Fibroblast of lung (primary cell): ENCODE data around the gene FBXO8. TPM values are rescaled to one million over a fixed set of nuclear protein-coding genes. Genes with fewer than 3 reads are reported as not detected.
A peak's percentile ranks its signal among the peaks of the same experiment; 100 is the strongest.

Experiments used
- DNase-seq, 2 donors: peaks; one replicate each; pipeline versions ENCODE4 v3.0.0 to v3.0.0-alpha.2; 2010; ENCODE audit warnings: low read depth in 2 of 2
- H2AFZ ChIP-seq: 2 replicates; pipeline ENCODE4 v1.5.1; 2012; ENCODE audit warnings: low read length, control low read depth, inconsistent platforms
- H3K27ac ChIP-seq: 2 replicates; pipeline ENCODE4 v1.5.1; 2011; ENCODE audit warnings: low read length, control low read depth; ENCODE audit not compliant: insufficient read depth
- H3K27me3 ChIP-seq: 2 replicates; pipeline ENCODE4 v1.5.1; 2011; ENCODE audit warnings: mild to moderate bottlenecking, low read length; ENCODE audit not compliant: control insufficient read depth, insufficient read depth
- H3K36me3 ChIP-seq: 2 replicates; pipeline ENCODE4 v1.5.1; 2011; ENCODE audit warnings: low read length; ENCODE audit not compliant: control insufficient read depth, insufficient read depth
- H3K4me1 ChIP-seq: 2 replicates; pipeline ENCODE4 v1.5.1; 2011; ENCODE audit warnings: low read length; ENCODE audit not compliant: control insufficient read depth, insufficient read depth; ENCODE audit errors: extremely low read depth
- H3K4me2 ChIP-seq: 2 replicates; pipeline ENCODE4 v1.5.1; 2011; ENCODE audit warnings: low read length, control low read depth; ENCODE audit not compliant: insufficient read depth; ENCODE audit errors: extremely low read depth
- H3K4me3 ChIP-seq, 4 experiments: fragments of 200-600 bp in 1 of 4; sonication (generic) in 1 of 4; replicated peaks in 1 of 4; 2 replicates each; pipeline ENCODE4 v1.5.1; 2011 to 2016; ENCODE audit warnings: low read length in 4 of 4, low read depth in 3 of 4, mild to moderate bottlenecking in 3 of 4, control low read depth in 2 of 4, inconsistent platforms in 1 of 4, mixed read lengths in 1 of 4; ENCODE audit not compliant: insufficient read depth in 1 of 4; ENCODE audit errors: control extremely low read depth in 1 of 4
- H3K79me2 ChIP-seq: 2 replicates; pipeline ENCODE4 v1.5.1; 2012; ENCODE audit warnings: mild to moderate bottlenecking, low read length, inconsistent platforms; ENCODE audit not compliant: control insufficient read depth, insufficient read depth
- H3K9ac ChIP-seq: 2 replicates; pipeline ENCODE4 v1.5.1; 2011; ENCODE audit warnings: mild to moderate bottlenecking, low read length, control low read depth; ENCODE audit not compliant: insufficient read depth
- H3K9me3 ChIP-seq: 2 replicates; pipeline ENCODE4 v1.5.1; 2012; ENCODE audit warnings: low read depth, low read length; ENCODE audit not compliant: control insufficient read depth, insufficient read depth
- H4K20me1 ChIP-seq: 2 replicates; pipeline ENCODE4 v1.5.1; 2011; ENCODE audit warnings: low read length; ENCODE audit not compliant: control insufficient read depth, insufficient read depth; ENCODE audit errors: extremely low read depth
- EZH2 ChIP-seq: IDR thresholded peaks from 2 replicates; pipeline ENCODE4 v1.5.1; 2012; ENCODE audit warnings: low read length, control low read depth, mild to moderate bottlenecking; ENCODE audit errors: missing control alignments
- polyA plus RNA-seq, 2 donors: library from polyadenylated mRNA; depleted of rRNA in 1 of 2; stranded (reverse) in 1 of 2; unstranded in 1 of 2; fragments of >200 nt; gene quantifications; 2 replicates each; pipeline ENCODE4 v1.2.1, GENCODE V29; 2011 to 2012; ENCODE audit warnings: missing spikeins in 1 of 2
- total RNA-seq: library from RNA; depleted of rRNA; stranded (reverse); fragments of >200 nt; gene quantifications from 2 replicates; pipeline ENCODE4 v1.2.1, GENCODE V29; 2014
- TF ChIP-seq, protein P1 (sequence below), 2 donors: IDR thresholded peaks in 1 of 2; conservative IDR thresholded peaks in 1 of 2; 1 replicate in 1 of 2; 2 replicates in 1 of 2; pipeline ENCODE4 v1.5.1; 2011 to 2012; ENCODE audit warnings: low read length in 2 of 2, control low read depth in 1 of 2, inconsistent platforms in 1 of 2, low read depth in 1 of 2, mild to moderate bottlenecking in 1 of 2

FBXO8 gene
- total and polyA plus RNA-seq, 2 donors (not counting 1 experiment from before 2014, with no cell fraction given), result 26.7 to 46.1 TPM

DNA sequence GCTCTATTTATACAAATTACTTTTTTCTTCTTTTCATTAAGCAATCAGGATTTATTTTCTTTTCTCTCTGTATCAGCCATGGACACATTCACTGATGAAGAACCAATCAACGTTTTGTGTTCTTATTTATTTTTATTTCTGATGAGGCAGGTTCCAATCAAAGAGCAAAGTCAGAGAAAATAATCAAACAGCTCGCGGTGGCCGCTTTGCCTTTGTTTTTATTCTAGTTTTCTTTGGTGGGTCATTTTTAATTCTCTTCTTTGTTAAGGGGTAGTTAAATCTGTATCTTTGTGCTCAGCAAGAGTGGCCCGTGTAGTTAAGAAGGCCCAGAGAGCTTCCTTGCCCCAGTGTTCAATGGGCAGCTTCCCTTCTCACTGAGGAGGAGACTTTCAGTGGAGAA is 71.4 kb downstream of the FBXO8 start:
- Histone ChIP-seq H3K4me1 (no peaks in the 10 kb centered on the region), H3K79me2 (no peaks in the 10 kb centered on the region), H4K20me1 (no peaks in the 10 kb centered on the region), H3K9ac (no peak overlapping the region), H2AFZ (no peak overlapping the region), H3K27ac (no peak overlapping the region), H3K36me3 (no peaks in the 10 kb centered on the region), H3K9me3 (no peaks in the 10 kb centered on the region), H3K4me2 (no peak overlapping the region), H3K4me3 (no peak overlapping the region), H3K27me3 (peaks cover 36% of the 10 kb centered on the region)
- no peak for DNase-seq
- no peak for TF ChIP-seq EZH2
- TF ChIP-seq, protein P1, sequence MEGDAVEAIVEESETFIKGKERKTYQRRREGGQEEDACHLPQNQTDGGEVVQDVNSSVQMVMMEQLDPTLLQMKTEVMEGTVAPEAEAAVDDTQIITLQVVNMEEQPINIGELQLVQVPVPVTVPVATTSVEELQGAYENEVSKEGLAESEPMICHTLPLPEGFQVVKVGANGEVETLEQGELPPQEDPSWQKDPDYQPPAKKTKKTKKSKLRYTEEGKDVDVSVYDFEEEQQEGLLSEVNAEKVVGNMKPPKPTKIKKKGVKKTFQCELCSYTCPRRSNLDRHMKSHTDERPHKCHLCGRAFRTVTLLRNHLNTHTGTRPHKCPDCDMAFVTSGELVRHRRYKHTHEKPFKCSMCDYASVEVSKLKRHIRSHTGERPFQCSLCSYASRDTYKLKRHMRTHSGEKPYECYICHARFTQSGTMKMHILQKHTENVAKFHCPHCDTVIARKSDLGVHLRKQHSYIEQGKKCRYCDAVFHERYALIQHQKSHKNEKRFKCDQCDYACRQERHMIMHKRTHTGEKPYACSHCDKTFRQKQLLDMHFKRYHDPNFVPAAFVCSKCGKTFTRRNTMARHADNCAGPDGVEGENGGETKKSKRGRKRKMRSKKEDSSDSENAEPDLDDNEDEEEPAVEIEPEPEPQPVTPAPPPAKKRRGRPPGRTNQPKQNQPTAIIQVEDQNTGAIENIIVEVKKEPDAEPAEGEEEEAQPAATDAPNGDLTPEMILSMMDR (conservative IDR thresholded peaks at IDR 0.05 in 1 of 2, IDR thresholded peaks at IDR 0.05 in 1 of 2; ENCODE audit: low read depth in 1 of 2, low read length in 2 of 2), result no peak

DNA sequence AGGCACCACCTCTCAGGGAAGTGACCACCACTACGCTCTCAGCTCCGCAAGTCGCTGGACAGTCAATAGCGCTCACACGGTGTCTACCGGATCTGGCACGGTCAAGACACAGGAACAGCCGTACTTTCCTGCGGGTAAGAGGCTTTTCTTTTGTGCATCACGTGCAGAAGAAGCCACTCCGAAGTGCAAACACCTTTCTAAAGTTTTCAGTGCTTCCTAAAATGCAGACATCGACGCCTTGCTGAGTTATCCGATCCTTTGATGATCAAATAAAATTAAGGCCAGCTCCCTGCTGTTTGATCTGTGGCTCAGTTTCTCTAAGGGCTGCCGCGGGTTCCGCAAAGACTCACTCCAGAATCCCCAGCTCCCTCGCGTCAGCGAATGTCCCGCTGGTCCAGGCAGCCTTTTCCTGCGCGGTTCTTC is 71.8 kb downstream of the FBXO8 start:
- Histone ChIP-seq H3K27me3 (peaks cover 32% of the 10 kb centered on the region), H3K9me3 (no peaks in the 10 kb centered on the region), H2AFZ (no peak overlapping the region), H3K4me2 (no peak overlapping the region), H3K4me1 (no peaks in the 10 kb centered on the region), H3K9ac (no peak overlapping the region), H4K20me1 (no peaks in the 10 kb centered on the region), H3K79me2 (no peaks in the 10 kb centered on the region), H3K27ac (no peak overlapping the region), H3K4me3 (no peak overlapping the region), H3K36me3 (no peaks in the 10 kb centered on the region)
- DNase-seq, result no peak
- TF ChIP-seq, protein P1 (conservative IDR thresholded peaks at IDR 0.05 in 1 of 2, IDR thresholded peaks at IDR 0.05 in 1 of 2; ENCODE audit: low read depth in 1 of 2, low read length in 2 of 2), result no peak
- peak; percentile 9 for TF ChIP-seq EZH2

DNA sequence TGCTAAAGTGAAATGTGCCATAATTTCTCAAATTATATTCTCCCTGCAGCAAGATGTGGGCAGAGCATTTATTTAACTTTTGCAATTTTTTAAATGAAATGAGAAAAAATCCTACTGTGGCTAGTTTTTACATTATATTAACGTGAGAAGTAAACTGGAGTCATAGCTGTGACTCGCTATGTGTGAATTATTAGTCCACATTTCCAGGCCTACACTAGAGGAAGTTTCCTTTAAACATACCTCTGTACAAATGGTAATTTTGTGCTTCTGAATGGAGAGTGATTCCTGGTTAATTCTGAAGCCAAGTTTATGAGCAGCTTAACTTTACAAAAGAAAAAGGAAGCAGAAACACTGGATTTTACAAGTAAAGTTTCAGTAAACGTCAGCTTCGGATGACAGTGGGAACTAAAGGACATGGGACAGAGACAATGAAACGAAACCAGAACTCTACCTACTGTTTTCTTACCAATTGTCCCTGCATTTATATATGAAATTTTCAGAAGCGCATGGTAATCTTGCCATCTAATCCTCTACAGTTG is 72.4 kb downstream of the FBXO8 start:
- Histone ChIP-seq H3K9me3 (no peaks in the 10 kb centered on the region), H3K27ac (no peak overlapping the region), H3K9ac (no peak overlapping the region), H3K79me2 (no peaks in the 10 kb centered on the region), H3K4me1 (no peaks in the 10 kb centered on the region), H3K4me3 (no peak overlapping the region), H3K27me3 (peaks cover 26% of the 10 kb centered on the region), H3K36me3 (no peaks in the 10 kb centered on the region), H2AFZ (no peak overlapping the region), H4K20me1 (no peaks in the 10 kb centered on the region), H3K4me2 (no peak overlapping the region)
- TF ChIP-seq EZH2, result no peak
- TF ChIP-seq, protein P1 (conservative IDR thresholded peaks at IDR 0.05 in 1 of 2, IDR thresholded peaks at IDR 0.05 in 1 of 2; ENCODE audit: low read depth in 1 of 2, low read length in 2 of 2), result no peak
- no peak for DNase-seq
